Thyroid gland (tissue), 4 donors: ENCODE results near the gene DHDH.

Source experiments
- CTCF ChIP-seq, 6 experiments: fragments of 200-600 bp in 3 of 6; fragments of 450-650 bp in 3 of 6; sonication (generic) in 3 of 6; IDR thresholded peaks; one replicate each; pipeline ENCODE4 v1.5.1; 2016 to 2019; ENCODE audit warnings: antibody characterized with exemption in 6 of 6, mild to moderate bottlenecking in 2 of 6, inconsistent platforms in 1 of 6, moderate library complexity in 1 of 6
- POLR2A ChIP-seq, 2 donors: fragments of 450-650 bp; IDR thresholded peaks; one replicate each; pipeline ENCODE4 v1.6.1; 2017; ENCODE audit warnings: antibody characterized with exemption in 2 of 2, mild to moderate bottlenecking in 2 of 2, moderate library complexity in 1 of 2

- TF ChIP-seq POLR2A (IDR thresholded peaks at IDR 0.05) (no peak), CTCF (IDR thresholded peaks at IDR 0.05) (no peak)
Measured at GRCh38 chr19:48992581-48993174, 59.2 kb downstream of the DHDH start.
